ENCODE results near the gene DYNLL2.
"Not testable (repeated sequence)": the region's sequence is repeated elsewhere in the genome, so short reads cannot be mapped to it uniquely, and the experiment has no call there.

The DYNLL2 gene

DNA sequence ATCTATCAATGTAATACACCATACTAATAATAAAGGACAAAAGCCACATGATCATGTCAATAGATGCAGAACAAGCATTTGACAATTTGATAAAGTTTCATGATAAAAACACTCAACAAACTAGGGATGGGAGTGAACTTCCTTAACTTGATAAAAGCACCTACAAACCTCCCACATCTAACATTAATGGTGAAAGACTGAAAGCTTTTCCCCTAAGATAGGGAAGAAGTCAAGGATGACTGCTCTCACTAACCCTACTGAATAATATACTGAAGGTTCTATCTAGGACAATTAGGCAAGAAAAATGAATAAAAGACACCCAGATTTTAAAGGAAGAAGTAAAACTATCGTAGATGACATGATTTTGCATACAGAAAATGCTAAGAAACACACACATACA lies 10.4 kb upstream of the DYNLL2 start:
- DNase-seq (ENCODE audit: low read depth in 2 of 2, low spot score in 1 of 2): no peak

DNA sequence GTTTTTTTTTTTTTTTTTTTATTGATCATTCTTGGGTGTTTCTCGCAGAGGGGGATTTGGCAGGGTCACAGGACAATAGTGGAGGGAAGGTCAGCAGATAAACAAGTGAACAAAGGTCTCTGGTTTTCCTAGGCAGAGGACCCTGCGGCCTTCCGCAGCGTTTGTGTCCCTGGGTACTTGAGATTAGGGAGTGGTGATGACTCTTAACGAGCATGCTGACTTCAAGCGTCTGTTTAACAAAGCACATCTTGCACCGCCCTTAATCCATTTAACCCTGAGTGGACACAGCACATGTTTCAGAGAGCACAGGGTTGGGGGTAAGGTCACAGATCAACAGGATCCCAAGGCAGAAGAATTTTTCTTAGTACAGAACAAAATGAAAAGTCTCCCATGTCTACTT lies 10.0 kb upstream of the DYNLL2 start:
- not testable (repeated sequence) for DNase-seq (ENCODE audit: low read depth in 2 of 2, low spot score in 1 of 2)

- not testable (repeated sequence) for DNase-seq (ENCODE audit: low read depth in 2 of 2, low spot score in 1 of 2)
Measured at GRCh38 chr17:58074406-58074805, 8.8 kb upstream of the DYNLL2 start.

GRCh38 chr17:58079300-58080033 lies 3.8 kb upstream of the DYNLL2 start:
- DNase-seq (ENCODE audit: low read depth in 2 of 2, low spot score in 1 of 2): no peak

- DNase-seq (ENCODE audit: low read depth in 2 of 2, low spot score in 1 of 2): no peak
Measured at GRCh38 chr17:58081646-58082340, 1.4 kb upstream of the DYNLL2 start.

DNA sequence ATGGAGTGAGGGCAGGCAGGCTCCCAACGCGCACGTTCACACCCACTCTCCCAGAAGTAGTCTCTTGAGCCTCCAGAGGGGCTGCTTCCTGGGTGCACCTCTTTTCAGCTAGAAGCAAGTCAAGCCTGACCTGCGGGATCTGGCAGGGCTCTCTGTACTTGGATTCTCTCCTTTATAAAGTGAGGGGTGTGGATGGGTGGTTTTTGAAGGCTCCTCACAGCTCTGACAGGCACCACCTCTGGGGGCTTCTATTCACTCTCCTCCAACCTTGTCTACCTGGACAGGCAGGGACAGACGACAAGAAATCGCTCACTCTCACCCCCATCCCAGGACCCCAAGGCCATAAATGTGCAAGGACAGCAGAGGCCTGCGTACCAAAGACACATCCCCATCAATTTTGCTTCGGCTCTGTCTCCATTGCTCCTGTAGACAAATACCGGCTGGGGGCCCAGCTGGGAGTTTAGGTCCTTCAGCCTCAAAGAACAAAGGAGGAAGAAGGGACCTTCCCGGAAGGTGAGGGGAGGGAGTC lies 814 bp upstream of the DYNLL2 start:
- no peak for DNase-seq (ENCODE audit: low read depth in 2 of 2, low spot score in 1 of 2)

GRCh38 chr17:58083491-58084316 lies 485 bp downstream of the DYNLL2 start:
- DNase-seq (ENCODE audit: low read depth in 2 of 2, low spot score in 1 of 2): peak; percentile 22 to 58

DNA sequence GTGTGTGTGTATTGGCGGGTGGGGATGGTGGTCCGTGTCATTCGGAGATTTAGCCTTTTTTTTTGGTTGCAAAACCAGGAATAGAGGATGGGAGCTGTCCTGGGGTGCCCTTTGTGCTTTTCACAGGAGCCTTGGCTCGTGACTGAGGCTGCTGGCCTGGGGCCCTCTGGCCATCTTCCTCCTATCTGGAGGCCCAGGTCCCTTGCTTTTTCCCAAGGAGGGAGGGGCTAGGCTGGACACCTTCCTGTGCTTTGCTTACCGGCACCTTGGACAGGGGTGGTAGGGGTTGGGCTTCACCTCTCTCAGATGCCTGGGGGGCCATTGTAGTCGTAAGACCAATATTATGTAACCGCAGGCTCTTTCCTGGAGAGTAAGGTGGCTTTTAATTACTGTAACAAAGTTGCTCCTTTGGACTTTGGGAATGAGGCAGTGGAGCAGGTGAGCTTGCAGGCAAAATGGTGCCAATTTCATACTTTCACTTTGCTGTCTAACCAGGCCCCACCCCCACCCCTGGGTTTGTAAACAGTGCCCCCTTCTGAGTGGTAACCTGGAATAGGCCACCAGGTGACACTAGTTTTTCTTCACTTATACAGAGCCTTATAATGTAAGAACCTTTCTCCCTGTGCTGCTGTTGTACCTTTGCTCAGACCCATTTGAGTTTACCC lies 1.2 kb downstream of the DYNLL2 start:
- DNase-seq (ENCODE audit: low read depth in 2 of 2, low spot score in 1 of 2): peak in 1 of 2 donors; percentile 20

DNA sequence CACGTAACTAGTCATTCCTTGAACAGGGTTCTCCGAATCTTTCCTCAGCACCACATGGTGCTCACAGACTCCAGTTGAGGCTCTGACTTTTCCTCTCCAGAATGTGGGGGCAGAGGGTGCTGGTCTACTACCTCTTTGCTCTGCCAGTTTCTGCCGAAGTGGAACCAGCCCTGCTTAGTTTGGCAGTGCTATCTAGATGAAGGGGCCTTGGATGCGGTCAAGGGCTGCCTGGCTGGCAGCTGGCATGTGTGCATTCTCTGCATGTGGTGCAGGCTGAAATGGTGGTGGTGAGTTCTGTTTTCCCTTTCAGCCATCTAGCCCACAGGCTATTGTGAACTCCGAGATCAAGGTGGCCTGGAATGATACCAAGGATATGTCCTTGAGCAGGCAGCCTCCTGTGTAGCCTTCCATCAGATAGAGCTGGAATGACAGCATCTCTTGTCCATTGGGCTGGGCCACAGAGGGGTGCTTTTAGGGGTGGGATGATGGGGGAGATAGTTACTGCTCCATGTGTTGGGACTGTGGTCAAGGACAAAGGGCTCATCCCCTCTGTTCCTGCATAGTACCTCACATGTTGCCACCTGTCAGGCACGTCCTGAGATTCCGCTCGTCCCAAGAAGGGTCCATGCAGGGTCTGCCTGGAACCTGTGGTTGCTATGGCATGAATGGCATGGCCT lies 2.0 kb downstream of the DYNLL2 start:
- DNase-seq (ENCODE audit: low read depth in 2 of 2, low spot score in 1 of 2): no peak

- DNase-seq (ENCODE audit: low read depth in 2 of 2, low spot score in 1 of 2): no peak
Measured at GRCh38 chr17:58086953-58087352, 3.7 kb downstream of the DYNLL2 start.

GRCh38 chr17:58088624-58089023 lies 5.4 kb downstream of the DYNLL2 start:
- no peak for DNase-seq (ENCODE audit: low read depth in 2 of 2, low spot score in 1 of 2)

DNA sequence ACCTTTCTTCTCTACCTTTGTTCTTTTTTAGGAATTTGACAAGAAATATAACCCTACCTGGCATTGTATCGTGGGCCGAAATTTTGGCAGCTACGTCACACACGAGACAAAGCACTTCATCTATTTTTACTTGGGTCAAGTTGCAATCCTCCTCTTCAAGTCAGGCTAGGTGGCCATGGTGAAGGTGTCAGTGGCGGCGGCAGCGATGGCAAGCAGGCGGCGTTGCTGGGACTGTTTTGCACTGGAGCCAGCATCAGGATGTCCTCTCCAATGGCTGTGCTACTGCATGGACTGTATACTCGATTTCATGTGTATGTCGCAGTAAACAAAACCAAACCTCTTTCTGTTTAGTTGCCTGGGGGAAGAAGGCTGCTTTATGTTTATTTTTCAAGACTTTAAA lies 5.9 kb downstream of the DYNLL2 start:
- DNase-seq (ENCODE audit: low read depth in 2 of 2, low spot score in 1 of 2): no peak

- no peak for DNase-seq (ENCODE audit: low read depth in 2 of 2, low spot score in 1 of 2)
Measured at GRCh38 chr17:58091024-58091567, 7.9 kb downstream of the DYNLL2 start.

DNA sequence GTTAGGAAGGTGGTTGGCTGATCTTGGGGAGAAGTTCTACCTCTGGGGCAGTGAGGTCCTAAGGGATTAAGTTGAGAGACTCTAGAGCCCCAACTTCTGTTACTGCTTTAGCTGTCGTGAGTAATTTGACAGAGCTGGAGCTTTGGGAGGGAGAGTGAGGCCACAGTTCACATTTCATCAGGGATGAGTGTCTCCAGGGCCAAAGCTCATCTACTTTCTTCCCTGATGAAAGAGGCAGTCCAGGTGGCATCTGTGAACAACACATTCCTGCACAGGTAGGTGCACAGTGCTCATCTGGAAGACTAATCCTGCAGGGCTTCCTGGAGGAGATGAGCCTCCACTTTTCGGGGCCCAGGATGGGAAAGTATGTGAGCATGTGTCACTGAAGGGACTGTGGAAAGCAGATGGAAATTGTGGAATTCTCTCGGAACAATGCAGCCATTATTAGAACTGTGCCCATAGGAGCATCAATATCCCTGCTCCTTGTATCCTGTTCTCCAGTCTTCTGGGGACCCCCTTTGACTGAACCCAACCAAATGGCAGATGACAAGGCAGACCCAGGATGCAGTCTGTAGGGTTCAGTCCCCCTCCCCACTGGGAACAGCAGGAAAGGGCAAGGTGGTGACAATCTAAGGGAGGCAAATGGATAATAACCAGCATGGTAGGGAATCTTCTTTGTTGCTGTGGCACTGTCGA lies 9.0 kb downstream of the DYNLL2 start:
- no peak for DNase-seq (ENCODE audit: low read depth in 2 of 2, low spot score in 1 of 2)

DNA sequence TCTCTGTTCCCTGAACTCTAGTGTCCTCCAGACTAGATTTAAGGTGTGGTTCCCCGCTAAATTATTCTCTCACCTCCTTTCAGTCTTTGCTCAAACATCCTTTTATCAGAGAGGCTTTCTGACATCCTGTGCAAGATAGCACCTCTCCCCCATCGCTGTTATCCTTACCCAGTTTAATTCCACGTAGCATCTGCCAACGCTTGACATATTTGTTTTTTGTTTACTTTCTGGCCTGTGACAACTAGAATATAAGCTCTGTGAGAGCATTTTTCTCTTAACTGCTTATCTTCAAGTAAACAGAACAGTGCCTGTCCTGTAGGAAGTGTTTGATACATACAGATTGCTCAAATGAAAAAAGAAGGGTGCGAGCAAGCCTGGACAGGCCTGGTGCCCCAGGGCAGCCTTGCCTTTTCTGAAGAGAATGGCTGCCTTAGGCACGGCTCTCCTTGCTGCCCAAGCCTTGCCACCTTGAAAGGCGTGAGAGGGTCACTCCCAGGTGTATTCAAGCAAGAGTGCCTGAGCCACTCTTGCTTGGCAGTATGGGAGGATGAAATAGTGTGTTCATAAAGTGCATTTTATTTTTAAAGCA lies 9.7 kb downstream of the DYNLL2 start:
- no peak for DNase-seq (ENCODE audit: low read depth in 2 of 2, low spot score in 1 of 2)

GRCh38 chr17:58094118-58094517 lies 10.9 kb downstream of the DYNLL2 start:
- DNase-seq (ENCODE audit: low read depth in 2 of 2, low spot score in 1 of 2): no peak

- DNase-seq (ENCODE audit: low read depth in 2 of 2, low spot score in 1 of 2): no peak
Measured at GRCh38 chr17:58096892-58097291, 13.7 kb downstream of the DYNLL2 start.

- no peak for DNase-seq (ENCODE audit: low read depth in 2 of 2, low spot score in 1 of 2)
Measured at GRCh38 chr17:58097384-58098088, 14.3 kb downstream of the DYNLL2 start.

GRCh38 chr17:58100506-58100905 lies 17.3 kb downstream of the DYNLL2 start:
- no peak for DNase-seq (ENCODE audit: low read depth in 2 of 2, low spot score in 1 of 2)
